ENCODE measurements around the gene RBM47.

DNA sequence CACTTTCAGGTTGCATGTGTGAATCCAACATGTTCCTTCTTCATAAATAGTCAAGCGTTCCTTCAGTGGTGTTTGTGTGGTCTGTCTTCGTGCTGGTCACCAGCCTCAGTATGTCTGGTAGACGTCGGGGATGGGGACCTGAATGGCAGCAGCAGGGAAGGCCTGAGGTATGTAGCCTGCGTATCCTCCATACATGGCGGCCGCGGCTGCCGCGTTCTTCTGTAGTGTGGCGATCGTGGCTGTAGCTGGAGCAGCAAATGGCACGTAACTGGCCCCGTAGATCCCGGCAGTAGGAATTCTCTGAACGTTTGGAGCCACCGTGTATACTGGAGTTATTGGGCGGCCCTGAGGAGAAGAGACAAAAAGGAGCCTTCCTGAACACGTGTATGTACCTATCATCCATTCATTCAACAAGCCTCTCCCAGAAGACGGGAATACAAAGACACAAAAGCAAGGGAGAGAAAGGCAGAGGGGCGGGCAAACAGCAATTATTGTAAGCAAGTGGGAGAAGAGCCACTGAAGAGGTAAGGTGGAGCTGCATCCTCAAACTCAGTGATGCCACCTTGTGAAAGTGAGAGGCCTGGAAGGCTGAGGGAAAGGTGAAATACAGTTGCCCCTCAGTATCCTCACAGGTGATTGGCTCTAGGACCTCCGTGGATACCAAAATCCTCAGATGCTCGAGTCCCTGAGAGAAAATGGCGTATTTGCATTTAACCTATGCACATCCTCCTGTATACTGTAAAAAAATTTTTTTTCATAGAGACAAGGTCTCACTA, 203.7 kb downstream of the RBM47 start:
- TF ChIP-seq HIVEP1 (CRISPR knock-in tag; IDR thresholded peaks at IDR 0.05), result no peak
- no peak for TF ChIP-seq ZBTB1 (CRISPR knock-in tag; IDR thresholded peaks at IDR 0.05; ENCODE audit: borderline replicate concordance, low read depth)
